OCI-LY7 (cell line): Measurements from ENCODE around the gene RNF144B.

Experiments
- CTCF ChIP-seq: fragments of 200-600 bp; sonication (generic); conservative IDR thresholded peaks from 2 replicates; pipeline ENCODE4 v1.5.1; 2014; ENCODE audit warnings: mild to moderate bottlenecking, antibody characterized with exemption, low read length, moderate library complexity, mixed read lengths
- EZH2phosphoT487 ChIP-seq: fragments of 200-600 bp; sonication (generic); IDR thresholded peaks from 2 replicates; pipeline ENCODE4 v1.6.1; 2018; ENCODE audit warnings: low read depth, borderline replicate concordance, mild to moderate bottlenecking, mixed run types, antibody characterized with exemption, low read length, moderate library complexity, mixed read lengths

GRCh38 chr6:18498408-18498807, 111.3 kb downstream of the RNF144B start:
- no peak for TF ChIP-seq CTCF
- TF ChIP-seq EZH2phosphoT487: no peak
